Right cardiac atrium (tissue), 5 donors: Measurements from ENCODE around the gene SETD5. TPM values are rescaled to one million over a fixed set of nuclear protein-coding genes. Genes with fewer than 3 reads are reported as not detected.

Experiments
- ATAC-seq, 2 donors: fragments of 200-7000 bp; cut with Tn5 transposase; one replicate each; pipeline versions ENCODE4 v1.8.0 to v1.9.1; 2020; ENCODE audit warnings: moderate library complexity in 2 of 2, mild to moderate bottlenecking in 1 of 2
- DNase-seq, 3 donors: peaks; one replicate each; pipeline ENCODE4 v3.0.0-alpha.2; 2020
- H3K27ac ChIP-seq: one replicate; pipeline ENCODE4 v1.5.1; 2013; ENCODE audit warnings: mild to moderate bottlenecking, low read length, control low read depth, moderate library complexity
- H3K27me3 ChIP-seq: one replicate; pipeline ENCODE4 v1.6.1; 2013; ENCODE audit not compliant: control insufficient read depth, insufficient read depth
- H3K4me1 ChIP-seq: one replicate; pipeline ENCODE4 v1.6.1; 2013; ENCODE audit warnings: low read length; ENCODE audit not compliant: control insufficient read depth, insufficient read depth
- H3K4me3 ChIP-seq: one replicate; pipeline ENCODE4 v1.5.1; 2013; ENCODE audit warnings: low read length, control low read depth
- H3K9me3 ChIP-seq: one replicate; pipeline ENCODE4 v1.6.1; 2013; ENCODE audit warnings: low read length; ENCODE audit not compliant: control insufficient read depth
- WGBS: extraction: QIAGEN DNeasy Blood & Tissue Kit; methylation state at CpG from one replicate; pipeline ENCODE4 v1.1.7; 2013; 5-methylcytosine and 5-hydroxymethylcytosine counted together
- intact Hi-C, 4 donors: fragments of 100-400 bp; cut with DNase I; formaldehyde crosslinking; loops; one replicate each; pipeline versions ENCODE4 v1.11.0 to v1.14.0; 2022 to 2023
- polyA plus RNA-seq: library from polyadenylated mRNA; stranded (reverse); fragments of 200-250 nt; gene quantifications from one replicate; pipeline ENCODE4 v1.2.3, GENCODE V29; 2013
- total RNA-seq, 4 donors: library from RNA; stranded (reverse); fragmentation: NEBNext Ultra II Directional; extraction: Animal tissue kit (Norgen Biotek cat#: 25700); gene quantifications; one replicate each; pipeline ENCODE4 v1.2.1, GENCODE V29; 2021
- donor health status: healthy with polysubstance abuse.
- donor health status: DM: no; HTN: yes; CAD: no.
- donor health status: DM: no; HTN: no; CAD: no.
- donor health status: DM: no; HTN: yes; CAD: no; lungs with severe emphysema.
- donor health status: DM: yes; HTN: yes; CAD: no.

SETD5 gene
- total and polyA plus RNA-seq, 5 donors, result 29.4 to 73.6 (median 64.4) TPM

DNA sequence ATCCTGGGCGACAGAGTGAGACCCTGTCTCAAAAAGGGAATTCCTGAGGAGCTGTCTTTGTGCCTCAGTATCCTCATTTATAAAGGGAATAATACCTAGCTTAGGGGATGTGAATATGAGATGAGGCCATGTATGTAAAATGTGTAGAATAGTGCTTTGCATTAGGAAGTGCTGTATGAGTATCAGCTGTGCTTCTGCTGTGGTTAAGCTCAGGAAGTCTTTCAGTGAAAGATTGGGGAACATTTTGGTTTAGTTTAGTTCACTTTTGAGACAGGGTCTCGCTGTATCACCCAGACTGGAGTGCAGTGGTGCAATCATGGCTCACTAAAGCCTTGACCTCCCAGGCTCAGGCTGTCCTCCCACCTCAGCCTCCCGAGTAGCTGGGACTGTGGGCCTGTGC lies 23.9 kb upstream of the SETD5 start:
- ATAC-seq (no peak), DNase-seq (no peak)
- H3K27ac ChIP-seq, result no peak overlapping the region
- H3K4me3 ChIP-seq, result no peak overlapping the region
- intact Hi-C loops, result loop anchor here in 1 of 4 donors (5.0 kb wide), 1 partner anchor 79 kb away; no protein-coding TSS in a partner anchor
- H3K4me1 ChIP-seq, result no peaks in the 10 kb centered on the region
- no peaks in the 10 kb centered on the region for H3K9me3 ChIP-seq
- 89% methylated on average over 3 of the region's 3 CpGs for WGBS
- no peaks in the 10 kb centered on the region for H3K27me3 ChIP-seq

DNA sequence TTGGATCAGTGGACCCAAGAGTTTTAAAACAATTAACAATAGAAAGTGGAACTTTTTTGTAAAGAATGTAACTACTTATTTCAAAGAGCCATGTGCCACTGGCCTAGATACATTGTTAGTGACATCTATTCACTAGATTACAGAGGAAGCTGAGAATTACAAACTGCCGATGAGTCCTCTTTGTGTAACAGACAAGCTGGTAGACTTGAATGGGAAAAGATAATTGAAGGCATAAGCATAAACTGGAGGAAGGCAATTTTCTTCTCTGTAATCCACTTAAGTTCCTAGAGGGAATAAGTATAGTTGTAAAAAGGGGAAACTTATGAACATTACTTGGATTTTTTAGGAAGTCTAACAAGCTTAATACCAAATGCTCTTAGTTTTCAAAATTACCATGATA lies 19.4 kb upstream of the SETD5 start:
- ATAC-seq, result no peak
- no peaks in the 10 kb centered on the region for H3K4me1 ChIP-seq
- intact Hi-C loops, result loop anchor here in 1 of 4 donors (5.0 kb wide), 1 partner anchor 69 kb away; no protein-coding TSS in a partner anchor
- no peak for DNase-seq
- H3K4me3 ChIP-seq, result no peak overlapping the region
- no peaks in the 10 kb centered on the region for H3K27me3 ChIP-seq
- no peaks in the 10 kb centered on the region for H3K9me3 ChIP-seq
- 86% methylated on average over 1 of the region's 1 CpG for WGBS
- no peak overlapping the region for H3K27ac ChIP-seq

DNA sequence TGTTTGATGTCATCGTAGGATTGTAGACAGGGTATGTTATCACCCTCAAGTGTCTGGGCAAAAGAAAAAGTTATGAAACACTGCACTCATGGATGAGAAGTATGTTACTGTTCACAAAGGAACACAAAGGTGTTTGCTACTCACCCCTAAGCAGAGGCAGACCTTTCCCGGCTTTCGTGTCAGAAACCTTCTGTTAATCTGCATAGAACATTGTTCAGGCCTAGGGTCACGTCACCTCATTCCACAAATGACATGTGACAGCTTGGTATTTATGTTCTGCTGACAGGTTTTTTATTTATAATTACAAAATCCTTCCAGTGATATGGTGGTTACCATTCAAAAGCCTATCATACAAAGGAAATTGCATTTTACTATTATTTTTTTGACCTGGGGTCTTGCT lies 18.1 kb upstream of the SETD5 start:
- H3K27ac ChIP-seq, result no peak overlapping the region
- H3K27me3 ChIP-seq, result no peaks in the 10 kb centered on the region
- H3K9me3 ChIP-seq, result no peaks in the 10 kb centered on the region
- DNase-seq, result no peak
- ATAC-seq, result no peak
- intact Hi-C loops, result loop anchor here in 1 of 4 donors (5.0 kb wide), 1 partner anchor 68 kb away; no protein-coding TSS in a partner anchor
- H3K4me3 ChIP-seq, result no peak overlapping the region
- 50% methylated on average over 4 of the region's 4 CpGs for WGBS
- H3K4me1 ChIP-seq, result no peaks in the 10 kb centered on the region

DNA sequence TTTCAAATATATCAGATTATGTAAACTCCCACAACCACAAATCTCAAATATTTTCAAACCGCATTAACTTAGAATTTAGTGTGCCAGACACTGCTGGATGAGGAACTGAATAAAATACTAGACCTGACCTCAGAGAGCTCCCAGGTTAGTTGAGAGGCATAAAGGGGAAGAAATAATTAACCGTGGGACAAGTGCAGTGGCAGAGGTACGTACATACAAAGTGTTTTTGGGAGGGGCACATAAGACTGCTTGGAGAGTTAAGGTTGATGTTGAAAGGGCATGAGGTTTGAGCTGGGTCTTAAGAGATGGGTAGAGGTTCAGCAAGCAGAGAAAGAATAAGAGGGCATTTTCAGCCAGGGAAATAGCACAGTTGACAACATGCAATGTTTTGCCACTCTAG lies 17.4 kb upstream of the SETD5 start:
- 89% methylated on average over 3 of the region's 3 CpGs for WGBS
- Histone ChIP-seq H3K4me3 (no peak overlapping the region), H3K27me3 (no peaks in the 10 kb centered on the region), H3K4me1 (no peaks in the 10 kb centered on the region), H3K9me3 (no peaks in the 10 kb centered on the region), H3K27ac (no peak overlapping the region)
- no peak for DNase-seq
- intact Hi-C loops, result no loop called here
- no peak for ATAC-seq

DNA sequence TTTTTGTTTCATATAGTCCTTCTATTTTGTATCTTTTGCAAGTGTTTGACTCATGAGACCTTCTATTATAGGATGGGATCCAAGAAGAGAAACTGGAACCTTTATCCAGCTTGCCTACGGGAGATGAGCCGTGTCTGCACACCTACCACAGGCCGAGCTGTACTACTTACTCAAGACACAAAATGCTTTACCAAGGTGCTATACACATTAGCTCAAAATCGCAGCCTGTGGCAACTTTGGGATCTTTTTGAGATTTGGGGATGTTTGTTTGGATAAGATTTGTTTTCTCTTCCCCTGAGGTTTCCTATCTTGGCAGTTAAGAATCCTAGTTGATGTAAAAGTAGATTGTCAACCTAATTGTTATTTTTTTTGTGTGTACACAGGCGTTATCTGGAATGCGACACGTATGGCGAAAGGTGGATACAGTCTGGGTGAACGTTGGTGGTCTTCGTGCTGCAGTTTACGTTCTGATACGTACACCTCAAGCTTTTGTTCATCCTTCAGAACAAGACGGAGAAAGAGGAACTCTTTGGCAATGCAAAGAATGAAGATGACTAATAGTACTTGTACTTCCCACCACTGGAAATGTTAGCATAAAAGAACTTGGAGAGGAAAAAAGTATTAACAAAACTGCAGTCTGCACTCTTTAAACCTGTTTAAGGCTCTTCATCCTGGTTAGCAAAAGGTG lies 13.1 kb upstream of the SETD5 start:
- H3K4me3 ChIP-seq, result no peak overlapping the region
- ATAC-seq (no peak), DNase-seq (no peak)
- H3K27ac ChIP-seq, result no peak overlapping the region
- 81% methylated on average over 13 of the region's 13 CpGs for WGBS
- no peaks in the 10 kb centered on the region for H3K4me1 ChIP-seq
- intact Hi-C loops, result no loop called here
- H3K9me3 ChIP-seq, result no peaks in the 10 kb centered on the region
- H3K27me3 ChIP-seq, result no peaks in the 10 kb centered on the region

DNA sequence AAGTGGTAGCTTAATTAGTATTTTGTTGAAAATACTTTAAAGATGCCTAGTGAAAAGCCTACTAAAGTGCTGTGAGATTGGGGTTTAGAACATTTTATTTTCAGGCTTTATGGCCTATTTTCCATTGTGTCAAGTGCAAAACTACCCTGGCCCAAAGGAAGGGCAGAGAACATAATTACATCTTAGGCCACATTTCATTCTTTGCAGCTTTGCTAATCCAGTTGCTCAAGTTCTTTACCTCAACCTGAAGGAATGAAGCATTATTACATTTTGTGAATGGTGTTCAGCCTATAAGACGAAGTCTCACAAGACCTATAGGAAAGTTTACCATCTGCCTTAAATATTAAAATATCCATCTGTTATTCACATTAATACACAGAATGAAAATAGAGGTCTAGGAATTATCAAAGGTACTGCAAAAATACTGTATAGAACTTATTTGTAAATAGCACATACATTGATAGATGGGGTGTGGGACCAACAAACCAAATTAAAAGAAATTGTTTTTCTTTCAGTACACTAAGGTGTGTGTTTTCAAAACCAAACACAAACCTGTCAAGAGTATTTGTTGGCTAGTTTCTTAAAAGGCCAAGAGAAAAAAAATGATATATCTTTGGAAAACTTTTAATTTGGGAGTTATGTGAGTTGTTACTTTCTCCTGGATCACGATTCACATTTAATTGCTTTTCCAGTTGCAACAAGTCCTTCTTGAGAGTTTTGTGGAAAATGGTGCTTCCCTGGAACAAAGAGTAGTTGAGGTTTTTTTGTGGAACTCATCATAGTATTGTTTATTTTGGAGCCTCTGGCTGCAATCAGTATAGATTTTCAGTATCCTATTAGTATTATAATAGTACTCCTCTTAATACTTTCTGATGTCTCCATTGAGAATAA lies 12.0 kb upstream of the SETD5 start:
- Histone ChIP-seq H3K27ac (no peak overlapping the region), H3K27me3 (no peaks in the 10 kb centered on the region), H3K4me3 (no peak overlapping the region), H3K9me3 (no peaks in the 10 kb centered on the region), H3K4me1 (no peaks in the 10 kb centered on the region)
- DNase-seq, result no peak
- intact Hi-C loops, result loop anchor here in 1 of 4 donors (5.0 kb wide), 1 partner anchor 47 kb away; no protein-coding TSS in a partner anchor
- ATAC-seq, result no peak
- 81% methylated on average over 2 of the region's 2 CpGs for WGBS

DNA sequence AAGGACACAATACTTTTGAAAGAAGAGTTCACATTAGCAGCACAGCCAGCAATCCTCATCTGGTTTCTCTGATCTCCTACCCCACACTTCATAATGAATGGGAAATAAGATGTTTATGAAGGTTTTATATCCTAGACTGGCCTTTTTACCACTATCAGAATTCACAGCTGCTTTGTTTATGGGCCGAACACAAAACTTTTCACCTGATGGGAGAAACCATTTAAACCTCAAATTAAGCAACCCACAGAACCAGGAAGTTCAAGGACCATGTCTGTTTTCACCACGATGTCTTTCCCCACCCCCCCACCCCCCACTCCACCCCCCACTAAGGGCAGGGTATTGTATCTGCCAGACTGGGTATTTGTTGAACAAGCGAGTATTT lies 11.3 kb upstream of the SETD5 start:
- intact Hi-C loops, result loop anchor here in 1 of 4 donors (5.0 kb wide), 1 partner anchor 46 kb away; no protein-coding TSS in a partner anchor
- no peaks in the 10 kb centered on the region for H3K27me3 ChIP-seq
- DNase-seq, result no peak
- no peaks in the 10 kb centered on the region for H3K4me1 ChIP-seq
- H3K4me3 ChIP-seq, result no peak overlapping the region
- H3K27ac ChIP-seq, result no peak overlapping the region
- ATAC-seq, result no peak
- no peaks in the 10 kb centered on the region for H3K9me3 ChIP-seq
- WGBS, result 68% methylated on average over 3 of the region's 3 CpGs

DNA sequence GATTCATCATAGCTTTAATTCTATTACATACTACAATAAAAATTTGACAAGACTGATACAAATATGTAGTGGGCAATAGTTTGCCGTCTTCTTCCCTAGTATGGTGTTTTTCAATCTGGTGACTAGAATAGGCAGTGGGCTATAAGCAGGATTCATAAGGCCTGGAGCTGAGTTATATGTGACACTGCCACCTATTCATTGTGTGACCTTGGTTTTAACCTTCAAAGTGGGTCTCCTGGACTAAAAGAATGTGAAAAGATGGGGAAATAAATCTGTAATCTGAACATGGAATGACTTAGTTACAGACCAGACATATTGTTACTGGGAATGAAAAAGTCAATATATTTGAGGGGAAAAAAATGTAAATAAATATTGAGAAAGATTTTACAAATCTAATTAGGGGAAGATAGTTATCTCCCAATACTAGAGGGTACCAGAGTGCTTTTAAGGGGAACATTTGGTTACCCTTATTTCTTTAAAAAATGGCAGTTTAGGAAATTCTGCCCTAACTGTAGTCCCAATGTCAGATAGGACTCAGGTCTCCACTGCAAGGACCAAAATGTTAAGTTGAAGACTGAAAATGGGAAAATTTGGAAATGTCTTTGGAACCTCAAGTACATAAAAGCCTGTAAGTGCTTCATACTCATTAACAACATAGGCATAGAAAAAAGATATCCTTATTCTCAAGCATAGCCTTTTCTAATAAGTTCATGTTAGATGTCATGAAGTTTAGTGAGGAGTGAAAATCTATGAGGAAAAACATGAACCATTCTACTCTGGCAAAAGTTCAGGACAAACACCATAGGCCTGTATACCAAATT lies 10.7 kb upstream of the SETD5 start:
- no peaks in the 10 kb centered on the region for H3K27me3 ChIP-seq
- ATAC-seq (no peak), DNase-seq (no peak)
- 37% methylated on average over 1 of the region's 1 CpG for WGBS
- H3K27ac ChIP-seq, result no peak overlapping the region
- intact Hi-C loops, result loop anchor here in 1 of 4 donors (5.0 kb wide), 1 partner anchor 46 kb away; no protein-coding TSS in a partner anchor
- H3K9me3 ChIP-seq, result no peaks in the 10 kb centered on the region
- H3K4me1 ChIP-seq, result no peaks in the 10 kb centered on the region
- no peak overlapping the region for H3K4me3 ChIP-seq

DNA sequence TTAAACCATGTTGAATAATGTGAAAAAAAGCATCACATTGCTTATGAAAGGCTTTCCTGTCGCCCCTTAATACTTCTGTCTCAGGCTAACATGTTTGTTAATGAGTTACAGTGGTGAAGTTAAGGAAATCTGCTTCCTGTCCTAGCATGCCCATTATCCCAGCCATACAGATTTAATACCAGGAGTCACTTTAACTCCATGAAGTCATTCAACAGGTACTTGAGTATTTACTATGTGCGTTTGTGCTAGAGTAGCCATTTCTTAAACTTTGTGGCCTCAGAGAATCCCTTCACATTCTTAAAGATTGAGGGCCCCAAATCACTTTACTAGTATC lies 10.1 kb upstream of the SETD5 start:
- no peak overlapping the region for H3K27ac ChIP-seq
- DNase-seq, result no peak
- no peak for ATAC-seq
- H3K9me3 ChIP-seq, result no peaks in the 10 kb centered on the region
- intact Hi-C loops, result loop anchor here in 1 of 4 donors (5.0 kb wide), 1 partner anchor 45 kb away; no protein-coding TSS in a partner anchor
- 77% methylated on average over 2 of the region's 2 CpGs for WGBS
- H3K4me3 ChIP-seq, result no peak overlapping the region
- H3K4me1 ChIP-seq, result no peaks in the 10 kb centered on the region
- H3K27me3 ChIP-seq, result no peaks in the 10 kb centered on the region

DNA sequence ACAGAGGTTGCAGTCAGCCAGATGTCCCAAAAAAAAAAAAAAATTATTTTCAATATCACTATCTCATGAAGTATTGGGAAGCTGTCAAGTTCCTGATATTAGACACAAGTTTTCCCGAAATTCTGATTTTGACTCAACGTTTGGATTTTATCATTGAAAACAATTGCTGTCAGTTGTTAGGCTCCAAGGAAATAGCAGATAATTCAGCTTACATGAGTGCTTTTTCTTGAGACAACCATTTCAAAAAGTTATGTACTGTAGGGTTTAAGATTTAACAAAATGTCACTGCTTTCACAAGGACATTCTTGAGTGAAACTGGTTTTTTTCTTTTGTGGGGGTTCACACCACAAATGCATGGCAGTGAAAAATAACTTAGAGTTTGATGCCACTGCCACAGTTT lies 9.3 kb upstream of the SETD5 start:
- H3K4me1 ChIP-seq, result no peaks in the 10 kb centered on the region
- ATAC-seq (no peak), DNase-seq (no peak)
- H3K9me3 ChIP-seq, result no peaks in the 10 kb centered on the region
- WGBS, result 56% methylated on average over 2 of the region's 2 CpGs
- no peak overlapping the region for H3K4me3 ChIP-seq
- H3K27ac ChIP-seq, result no peak overlapping the region
- H3K27me3 ChIP-seq, result no peaks in the 10 kb centered on the region
- intact Hi-C loops, result loop anchor here in 1 of 4 donors (5.0 kb wide), 1 partner anchor 44 kb away; no protein-coding TSS in a partner anchor
